Activated naive CD8-positive, alpha-beta T cell treated with anti-CD3 and anti-CD28 coated beads, Interleukin-2, amount 10 ng/mL, durations not matched to agents 7 days and 5 days (primary cell): Measurements from ENCODE around the gene TMPRSS13. TPM values are rescaled to one million over a fixed set of nuclear protein-coding genes. Genes with fewer than 3 reads are reported as not detected.
A peak's percentile ranks its signal among the peaks of the same experiment; 100 is the strongest.
"Not testable (repeated sequence)": the region's sequence is repeated elsewhere in the genome, so short reads cannot be mapped to it uniquely, and the experiment has no call there.

Source experiments
- ATAC-seq: fragments of 150-1000 bp; cut with Tn5 transposase; one replicate; pipeline ENCODE4 v1.10.0; 2021; ENCODE audit warnings: low read depth, moderate library complexity
- POLR2A ChIA-PET: fragments of 350-600 bp; sonication (Branson Sonifier 250); formaldehyde crosslinking; loops from one replicate; lab custom pipeline; 2021; ENCODE audit warnings: antibody characterized with exemption; lab: Charles Lee
- DNase-seq: peaks from one replicate; pipeline ENCODE4 v3.0.0; 2021
- H3K27ac Mint-ChIP-seq: one replicate; pipeline ENCODE4 v1.8.0; 2022; ENCODE audit warnings: mild to moderate bottlenecking, mixed read lengths
- H3K27me3 Mint-ChIP-seq: one replicate; pipeline ENCODE4 v1.8.0; 2022; ENCODE audit warnings: mild to moderate bottlenecking, moderate library complexity, mixed read lengths
- H3K36me3 Mint-ChIP-seq: one replicate; pipeline ENCODE4 v1.8.0; 2021; ENCODE audit warnings: mild to moderate bottlenecking, mixed read lengths
- H3K4me1 Mint-ChIP-seq: one replicate; pipeline ENCODE4 v1.8.0; 2021; ENCODE audit warnings: mixed read lengths
- H3K4me3 Mint-ChIP-seq: one replicate; pipeline ENCODE4 v1.8.0; 2022; ENCODE audit warnings: mild to moderate bottlenecking, moderate library complexity, mixed read lengths
- H3K9me3 Mint-ChIP-seq: one replicate; pipeline ENCODE4 v1.8.0; 2021; ENCODE audit warnings: mixed read lengths
- total RNA-seq, 2 experiments: library from RNA; stranded (reverse); gene quantifications; one replicate each; pipeline ENCODE4 v1.2.3, GENCODE V29; 2021

TMPRSS13 gene
- total RNA-seq, 2 experiments from 2014 or later: 2.7 to 5.0 TPM

GRCh38 chr11:117932947-117933346, 3.7 kb upstream of the TMPRSS13 start:
- POLR2A ChIA-PET: interaction anchor here (1.0 to 1.4 kb wide), 2 partner anchors 78 to 110 kb away, joined by 3 to 4 read pairs; no protein-coding TSS in a partner anchor
- ATAC-seq (no peak), DNase-seq (peak; percentile 0)
- Mint-ChIP-seq H3K4me1 (peaks cover 62% of the 10 kb centered on the region), H3K36me3 (no peaks in the 10 kb centered on the region), H3K9me3 (no peaks in the 10 kb centered on the region), H3K4me3 (no peak overlapping the region), H3K27ac (peak overlapping the region; percentile 65), H3K27me3 (no peaks in the 10 kb centered on the region)

GRCh38 chr11:117932426-117932825, 3.2 kb upstream of the TMPRSS13 start:
- H3K27me3 Mint-ChIP-seq: peaks cover 1% of the 10 kb centered on the region
- POLR2A ChIA-PET: interaction anchor here (1.0 to 1.4 kb wide), 4 partner anchors 45 to 128 kb away, joined by 3 to 4 read pairs (median 3); no protein-coding TSS in a partner anchor
- H3K9me3 Mint-ChIP-seq: no peaks in the 10 kb centered on the region
- H3K36me3 Mint-ChIP-seq: no peaks in the 10 kb centered on the region
- H3K4me1 Mint-ChIP-seq: peaks cover 62% of the 10 kb centered on the region
- peak overlapping the region; percentile 24 for H3K4me3 Mint-ChIP-seq
- peak overlapping the region; percentile 94 for H3K27ac Mint-ChIP-seq
- no peak for ATAC-seq
- peak; percentile 36 for DNase-seq

- peaks cover 62% of the 10 kb centered on the region for H3K4me1 Mint-ChIP-seq
- no peak for ATAC-seq
- H3K36me3 Mint-ChIP-seq: no peaks in the 10 kb centered on the region
- peak overlapping the region; percentile 5 for H3K4me3 Mint-ChIP-seq
- H3K9me3 Mint-ChIP-seq: no peaks in the 10 kb centered on the region
- POLR2A ChIA-PET: interaction anchor here (0.9 to 1.4 kb wide), 5 partner anchors 21 to 127 kb away, joined by 3 to 4 read pairs (median 3); no protein-coding TSS in a partner anchor
- H3K27ac Mint-ChIP-seq: peak overlapping the region; percentile 94
- DNase-seq: peak; percentile 49
- H3K27me3 Mint-ChIP-seq: peaks cover 3% of the 10 kb centered on the region
Measured at GRCh38 chr11:117931971-117932370, 2.8 kb upstream of the TMPRSS13 start.

DNA sequence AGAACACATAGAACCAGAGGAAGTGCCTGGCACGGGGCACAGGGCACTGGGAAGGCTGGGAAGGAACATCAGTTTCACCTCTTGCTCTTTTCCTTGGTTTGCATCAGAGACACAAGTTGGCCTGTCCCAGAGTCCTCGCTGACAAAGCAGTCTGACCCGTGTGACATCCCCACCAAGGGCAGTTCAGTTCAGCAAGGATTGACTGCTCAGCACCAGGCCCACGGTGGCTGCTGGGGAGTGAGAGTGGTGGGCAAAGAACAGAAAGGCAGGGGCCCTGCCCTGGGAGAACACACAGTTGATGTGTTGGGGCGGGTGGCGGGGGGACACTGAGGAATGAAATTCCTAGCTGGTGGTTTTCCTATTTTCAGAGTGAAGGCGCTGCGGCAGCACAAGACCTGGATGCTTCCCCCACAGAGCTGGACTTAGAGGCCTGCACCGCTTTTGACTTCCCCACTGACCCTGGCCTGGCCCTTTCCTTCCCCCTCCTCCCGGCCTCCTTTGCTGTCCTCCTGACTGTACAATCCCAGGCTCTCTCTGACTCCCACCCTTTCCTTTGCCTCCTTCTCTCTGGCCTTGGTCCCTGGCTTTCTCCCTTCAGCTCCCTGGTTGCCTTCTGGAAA, 2.2 kb upstream of the TMPRSS13 start:
- Mint-ChIP-seq H3K4me3 (peak overlapping the region; percentile 5), H3K9me3 (no peaks in the 10 kb centered on the region), H3K27me3 (peaks cover 6% of the 10 kb centered on the region), H3K4me1 (peaks cover 63% of the 10 kb centered on the region), H3K36me3 (no peaks in the 10 kb centered on the region), H3K27ac (peak overlapping the region; percentile 94)
- peak; percentile 53 for DNase-seq
- POLR2A ChIA-PET: interaction anchor here (0.9 to 1.4 kb wide), 6 partner anchors 22 to 127 kb away, joined by 3 to 4 read pairs (median 3); no protein-coding TSS in a partner anchor
- ATAC-seq: peak; percentile 15

GRCh38 chr11:117930668-117931330, 1.6 kb upstream of the TMPRSS13 start:
- POLR2A ChIA-PET: interaction anchor here (1.0 to 1.2 kb wide), 4 partner anchors 12 to 126 kb away, joined by 3 to 4 read pairs (median 3); no protein-coding TSS in a partner anchor
- DNase-seq (peak; percentile 66), ATAC-seq (peak; percentile 87)
- no peaks in the 10 kb centered on the region for H3K9me3 Mint-ChIP-seq
- peaks cover 60% of the 10 kb centered on the region for H3K4me1 Mint-ChIP-seq
- H3K27me3 Mint-ChIP-seq: peaks cover 6% of the 10 kb centered on the region
- H3K4me3 Mint-ChIP-seq: peak overlapping the region; percentile 76
- H3K27ac Mint-ChIP-seq: peak overlapping the region; percentile 94
- no peaks in the 10 kb centered on the region for H3K36me3 Mint-ChIP-seq

GRCh38 chr11:117929916-117930570, 841 bp upstream of the TMPRSS13 start:
- DNase-seq (no peak), ATAC-seq (no peak)
- no peaks in the 10 kb centered on the region for H3K9me3 Mint-ChIP-seq
- H3K27ac Mint-ChIP-seq: peak overlapping the region; percentile 94
- H3K36me3 Mint-ChIP-seq: no peaks in the 10 kb centered on the region
- peak overlapping the region; percentile 76 for H3K4me3 Mint-ChIP-seq
- peaks cover 63% of the 10 kb centered on the region for H3K4me1 Mint-ChIP-seq
- POLR2A ChIA-PET: interaction anchor here (0.9 to 1.2 kb wide), 4 partner anchors 11 to 106 kb away, joined by 3 to 4 read pairs (median 3); no protein-coding TSS in a partner anchor
- peaks cover 6% of the 10 kb centered on the region for H3K27me3 Mint-ChIP-seq

DNA sequence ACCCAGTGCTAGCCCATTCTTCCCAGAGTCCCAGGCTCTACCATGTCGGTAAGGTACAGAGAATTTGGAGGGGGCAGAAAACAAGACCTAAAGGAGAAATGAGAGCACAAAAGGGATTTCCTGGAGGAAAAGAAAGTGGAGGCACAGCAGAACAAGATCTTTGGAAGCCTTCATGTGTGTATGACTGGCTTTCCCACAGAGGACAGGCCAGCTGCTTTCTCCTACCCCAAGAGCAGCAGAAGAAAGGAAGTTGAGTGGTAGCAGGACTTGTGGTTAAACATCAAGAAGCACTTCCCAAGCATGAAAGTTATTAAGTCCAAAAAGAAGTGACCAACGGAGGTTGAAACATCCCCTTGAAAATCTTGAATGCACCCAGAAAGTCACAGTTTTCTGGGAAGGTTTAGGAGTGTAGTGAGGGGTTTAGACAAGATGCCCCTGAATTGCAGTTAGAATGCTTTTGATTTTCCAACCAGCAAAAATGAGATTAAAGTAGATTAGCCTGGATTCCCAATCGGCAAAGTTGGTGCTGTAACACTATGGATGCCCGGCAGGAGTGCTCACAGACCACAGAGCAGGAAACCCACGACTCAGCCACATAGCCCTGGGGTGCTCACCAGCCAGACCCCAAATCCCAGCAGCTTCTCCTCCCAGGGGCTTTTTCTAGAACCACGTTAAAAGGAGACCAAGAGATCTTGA, 608 bp downstream of the TMPRSS13 start:
- Mint-ChIP-seq H3K4me3 (peak overlapping the region; percentile 31), H3K27ac (peak overlapping the region; percentile 77), H3K9me3 (no peaks in the 10 kb centered on the region), H3K27me3 (peaks cover 8% of the 10 kb centered on the region), H3K4me1 (peaks cover 57% of the 10 kb centered on the region), H3K36me3 (no peaks in the 10 kb centered on the region)
- no peak for ATAC-seq
- POLR2A ChIA-PET: interaction anchor here (0.6 kb wide), 1 partner anchor 689 kb away, joined by 5 read pairs; no protein-coding TSS in a partner anchor
- DNase-seq: peak; percentile 31

- H3K9me3 Mint-ChIP-seq: no peaks in the 10 kb centered on the region
- H3K27ac Mint-ChIP-seq: no peak overlapping the region
- H3K4me1 Mint-ChIP-seq: peaks cover 50% of the 10 kb centered on the region
- ATAC-seq (no peak), DNase-seq (peak; percentile 20)
- no peaks in the 10 kb centered on the region for H3K36me3 Mint-ChIP-seq
- peak overlapping the region; percentile 31 for H3K4me3 Mint-ChIP-seq
- POLR2A ChIA-PET: interaction anchor here (0.6 kb wide), 1 partner anchor 688 kb away, joined by 5 read pairs; no protein-coding TSS in a partner anchor
- peaks cover 8% of the 10 kb centered on the region for H3K27me3 Mint-ChIP-seq
Measured at GRCh38 chr11:117927926-117928325, 1.3 kb downstream of the TMPRSS13 start.

- H3K36me3 Mint-ChIP-seq, H3K27ac Mint-ChIP-seq, ATAC-seq, H3K27me3 Mint-ChIP-seq, H3K9me3 Mint-ChIP-seq, POLR2A ChIA-PET, H3K4me3 Mint-ChIP-seq: not testable (repeated sequence)
- peak; percentile 10 for DNase-seq
- H3K4me1 Mint-ChIP-seq: peaks cover 35% of the 10 kb centered on the region
Measured at GRCh38 chr11:117926166-117926565, 3.0 kb downstream of the TMPRSS13 start.

- no peak overlapping the region for H3K27ac Mint-ChIP-seq
- no peaks in the 10 kb centered on the region for H3K9me3 Mint-ChIP-seq
- peaks cover 8% of the 10 kb centered on the region for H3K27me3 Mint-ChIP-seq
- DNase-seq: peak; percentile 14
- H3K4me1 Mint-ChIP-seq: peaks cover 27% of the 10 kb centered on the region
- POLR2A ChIA-PET: no interaction called here
- no peak for ATAC-seq
- no peak overlapping the region for H3K4me3 Mint-ChIP-seq
- H3K36me3 Mint-ChIP-seq: no peaks in the 10 kb centered on the region
Measured at GRCh38 chr11:117925198-117925925, 3.8 kb downstream of the TMPRSS13 start.

GRCh38 chr11:117924631-117925170, 4.5 kb downstream of the TMPRSS13 start:
- peak; percentile 20 for DNase-seq
- Mint-ChIP-seq H3K4me1 (peaks cover 20% of the 10 kb centered on the region), H3K9me3 (no peaks in the 10 kb centered on the region), H3K27me3 (peaks cover 8% of the 10 kb centered on the region), H3K27ac (no peak overlapping the region), H3K4me3 (no peak overlapping the region), H3K36me3 (no peaks in the 10 kb centered on the region)
- POLR2A ChIA-PET: no interaction called here
- no peak for ATAC-seq

GRCh38 chr11:117923773-117924172, 5.4 kb downstream of the TMPRSS13 start:
- Mint-ChIP-seq H3K4me1 (peaks cover 17% of the 10 kb centered on the region), H3K36me3 (no peaks in the 10 kb centered on the region), H3K27me3 (peaks cover 8% of the 10 kb centered on the region), H3K27ac (no peak overlapping the region), H3K4me3 (no peak overlapping the region), H3K9me3 (no peaks in the 10 kb centered on the region)
- ATAC-seq (no peak), DNase-seq (peak; percentile 17)
- POLR2A ChIA-PET: no interaction called here
